ENCODE results near the gene IMMP2L. TPM values are rescaled to one million over a fixed set of nuclear protein-coding genes. Genes with fewer than 3 reads are reported as not detected.

The IMMP2L gene
- total RNA-seq, 1 experiment from 2014 or later = 13.6 TPM

DNA sequence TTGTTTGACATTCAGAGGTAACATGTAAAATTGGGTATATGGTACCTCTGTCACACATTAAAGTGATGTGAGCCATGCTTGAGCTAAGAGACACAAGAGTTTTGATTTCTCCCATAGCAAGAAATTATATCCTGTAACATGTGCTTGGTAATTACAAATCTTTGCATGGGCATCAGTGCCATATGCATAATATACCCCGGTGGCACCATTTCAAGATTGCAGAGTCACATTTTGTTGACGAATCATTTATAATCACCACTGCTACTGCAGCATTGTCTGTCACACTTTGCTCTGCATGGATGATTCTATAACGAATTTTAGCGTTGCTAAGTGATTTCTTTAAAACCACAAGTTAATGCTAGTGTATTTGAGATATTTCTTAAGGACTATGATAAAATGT, 915.0 kb downstream of the IMMP2L start:
- POLR2A ChIA-PET = no interaction called here
- Mint-ChIP-seq H3K4me1 (peaks cover 14% of the 10 kb centered on the region), H3K27ac (no peak overlapping the region), H3K27me3 (ENCODE audit: low read depth) (no peaks in the 10 kb centered on the region), H3K4me3 (no peak overlapping the region), H3K36me3 (no peaks in the 10 kb centered on the region), H3K9me3 (no peaks in the 10 kb centered on the region)
- TF ChIP-seq ETV6 (CRISPR knock-in tag; IDR thresholded peaks at IDR 0.05) = no peak
- TF ChIP-seq TCF7 (CRISPR knock-in tag; IDR thresholded peaks at IDR 0.05; ENCODE audit: low read depth) = no peak
- TF ChIP-seq GTF2I (CRISPR knock-in tag; conservative IDR thresholded peaks at IDR 0.05) = no peak
- TF ChIP-seq ZBTB21 (CRISPR knock-in tag; IDR thresholded peaks at IDR 0.05; ENCODE audit: borderline replicate concordance) = no peak
- no peak for TF ChIP-seq RELA (CRISPR knock-in tag; IDR thresholded peaks at IDR 0.05; ENCODE audit: borderline replicate concordance)
- TF ChIP-seq E2F5 (CRISPR knock-in tag; IDR thresholded peaks at IDR 0.05) = no peak
- TF ChIP-seq, protein P1, sequence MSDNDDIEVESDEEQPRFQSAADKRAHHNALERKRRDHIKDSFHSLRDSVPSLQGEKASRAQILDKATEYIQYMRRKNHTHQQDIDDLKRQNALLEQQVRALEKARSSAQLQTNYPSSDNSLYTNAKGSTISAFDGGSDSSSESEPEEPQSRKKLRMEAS (CRISPR knock-in tag; IDR thresholded peaks at IDR 0.05) = no peak
- no peak for TF ChIP-seq JUN (CRISPR knock-in tag; IDR thresholded peaks at IDR 0.05)
- no peak for TF ChIP-seq NR1H2 (CRISPR knock-in tag; IDR thresholded peaks at IDR 0.05)
- TF ChIP-seq, protein P2, sequence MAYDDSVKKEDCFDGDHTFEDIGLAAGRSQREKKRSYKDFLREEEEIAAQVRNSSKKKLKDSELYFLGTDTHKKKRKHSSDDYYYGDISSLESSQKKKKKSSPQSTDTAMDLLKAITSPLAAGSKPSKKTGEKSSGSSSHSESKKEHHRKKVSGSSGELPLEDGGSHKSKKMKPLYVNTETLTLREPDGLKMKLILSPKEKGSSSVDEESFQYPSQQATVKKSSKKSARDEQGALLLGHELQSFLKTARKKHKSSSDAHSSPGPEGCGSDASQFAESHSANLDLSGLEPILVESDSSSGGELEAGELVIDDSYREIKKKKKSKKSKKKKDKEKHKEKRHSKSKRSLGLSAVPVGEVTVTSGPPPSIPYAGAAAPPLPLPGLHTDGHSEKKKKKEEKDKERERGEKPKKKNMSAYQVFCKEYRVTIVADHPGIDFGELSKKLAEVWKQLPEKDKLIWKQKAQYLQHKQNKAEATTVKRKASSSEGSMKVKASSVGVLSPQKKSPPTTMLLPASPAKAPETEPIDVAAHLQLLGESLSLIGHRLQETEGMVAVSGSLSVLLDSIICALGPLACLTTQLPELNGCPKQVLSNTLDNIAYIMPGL (CRISPR knock-in tag; IDR thresholded peaks at IDR 0.05) = no peak
- no peak for DNase-seq (ENCODE audit: low spot score)
- CTCF ChIA-PET = no interaction called here
- no peak for ATAC-seq

DNA sequence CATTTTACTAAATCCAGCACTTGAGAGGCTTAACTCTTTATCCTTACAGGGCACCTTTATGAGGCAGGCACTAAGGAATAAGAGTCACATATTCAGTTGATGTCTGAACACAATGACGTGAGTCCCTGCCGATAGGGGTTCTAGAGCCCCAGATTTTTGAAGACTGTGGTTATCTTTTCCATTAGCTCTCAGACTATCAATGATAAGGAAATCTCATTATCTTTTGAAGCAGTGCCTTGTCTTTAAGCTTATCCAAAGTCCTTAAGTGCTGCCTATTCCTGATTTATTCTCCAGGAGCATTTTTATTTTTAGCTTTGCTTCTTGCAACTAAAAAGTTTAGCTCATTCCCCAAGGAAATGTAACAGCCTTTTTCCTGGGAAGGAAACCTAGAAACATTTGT, 915.5 kb downstream of the IMMP2L start:
- ATAC-seq (no peak), DNase-seq (ENCODE audit: low spot score) (no peak)
- ChIA-PET CTCF (interaction anchor here (0.9 kb wide), 1 partner anchor 452 kb away, joined by 3 read pairs; no protein-coding TSS in a partner anchor), POLR2A (no interaction called here)
- H3K4me1 Mint-ChIP-seq = peaks cover 14% of the 10 kb centered on the region
- no peak overlapping the region for H3K27ac Mint-ChIP-seq
- H3K9me3 Mint-ChIP-seq = no peaks in the 10 kb centered on the region
- no peak overlapping the region for H3K4me3 Mint-ChIP-seq
- no peaks in the 10 kb centered on the region for H3K27me3 Mint-ChIP-seq (ENCODE audit: low read depth)
- H3K36me3 Mint-ChIP-seq = no peaks in the 10 kb centered on the region
- TF ChIP-seq, protein P3, sequence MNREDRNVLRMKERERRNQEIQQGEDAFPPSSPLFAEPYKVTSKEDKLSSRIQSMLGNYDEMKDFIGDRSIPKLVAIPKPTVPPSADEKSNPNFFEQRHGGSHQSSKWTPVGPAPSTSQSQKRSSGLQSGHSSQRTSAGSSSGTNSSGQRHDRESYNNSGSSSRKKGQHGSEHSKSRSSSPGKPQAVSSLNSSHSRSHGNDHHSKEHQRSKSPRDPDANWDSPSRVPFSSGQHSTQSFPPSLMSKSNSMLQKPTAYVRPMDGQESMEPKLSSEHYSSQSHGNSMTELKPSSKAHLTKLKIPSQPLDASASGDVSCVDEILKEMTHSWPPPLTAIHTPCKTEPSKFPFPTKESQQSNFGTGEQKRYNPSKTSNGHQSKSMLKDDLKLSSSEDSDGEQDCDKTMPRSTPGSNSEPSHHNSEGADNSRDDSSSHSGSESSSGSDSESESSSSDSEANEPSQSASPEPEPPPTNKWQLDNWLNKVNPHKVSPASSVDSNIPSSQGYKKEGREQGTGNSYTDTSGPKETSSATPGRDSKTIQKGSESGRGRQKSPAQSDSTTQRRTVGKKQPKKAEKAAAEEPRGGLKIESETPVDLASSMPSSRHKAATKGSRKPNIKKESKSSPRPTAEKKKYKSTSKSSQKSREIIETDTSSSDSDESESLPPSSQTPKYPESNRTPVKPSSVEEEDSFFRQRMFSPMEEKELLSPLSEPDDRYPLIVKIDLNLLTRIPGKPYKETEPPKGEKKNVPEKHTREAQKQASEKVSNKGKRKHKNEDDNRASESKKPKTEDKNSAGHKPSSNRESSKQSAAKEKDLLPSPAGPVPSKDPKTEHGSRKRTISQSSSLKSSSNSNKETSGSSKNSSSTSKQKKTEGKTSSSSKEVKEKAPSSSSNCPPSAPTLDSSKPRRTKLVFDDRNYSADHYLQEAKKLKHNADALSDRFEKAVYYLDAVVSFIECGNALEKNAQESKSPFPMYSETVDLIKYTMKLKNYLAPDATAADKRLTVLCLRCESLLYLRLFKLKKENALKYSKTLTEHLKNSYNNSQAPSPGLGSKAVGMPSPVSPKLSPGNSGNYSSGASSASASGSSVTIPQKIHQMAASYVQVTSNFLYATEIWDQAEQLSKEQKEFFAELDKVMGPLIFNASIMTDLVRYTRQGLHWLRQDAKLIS (CRISPR knock-in tag; IDR thresholded peaks at IDR 0.05; ENCODE audit: borderline replicate concordance) = no peak
- TF ChIP-seq GABPB1 (CRISPR knock-in tag; IDR thresholded peaks at IDR 0.05) (no peak), ZNF219 (CRISPR knock-in tag; IDR thresholded peaks at IDR 0.05; ENCODE audit: borderline replicate concordance) (no peak), JUN (CRISPR knock-in tag; IDR thresholded peaks at IDR 0.05) (no peak), ZNF416 (CRISPR knock-in tag; IDR thresholded peaks at IDR 0.05) (no peak), OVOL2 (CRISPR knock-in tag; IDR thresholded peaks at IDR 0.05; ENCODE audit: borderline replicate concordance) (no peak), ZNF532 (CRISPR knock-in tag; IDR thresholded peaks at IDR 0.05; ENCODE audit: borderline replicate concordance) (no peak)
- TF ChIP-seq, protein P4, sequence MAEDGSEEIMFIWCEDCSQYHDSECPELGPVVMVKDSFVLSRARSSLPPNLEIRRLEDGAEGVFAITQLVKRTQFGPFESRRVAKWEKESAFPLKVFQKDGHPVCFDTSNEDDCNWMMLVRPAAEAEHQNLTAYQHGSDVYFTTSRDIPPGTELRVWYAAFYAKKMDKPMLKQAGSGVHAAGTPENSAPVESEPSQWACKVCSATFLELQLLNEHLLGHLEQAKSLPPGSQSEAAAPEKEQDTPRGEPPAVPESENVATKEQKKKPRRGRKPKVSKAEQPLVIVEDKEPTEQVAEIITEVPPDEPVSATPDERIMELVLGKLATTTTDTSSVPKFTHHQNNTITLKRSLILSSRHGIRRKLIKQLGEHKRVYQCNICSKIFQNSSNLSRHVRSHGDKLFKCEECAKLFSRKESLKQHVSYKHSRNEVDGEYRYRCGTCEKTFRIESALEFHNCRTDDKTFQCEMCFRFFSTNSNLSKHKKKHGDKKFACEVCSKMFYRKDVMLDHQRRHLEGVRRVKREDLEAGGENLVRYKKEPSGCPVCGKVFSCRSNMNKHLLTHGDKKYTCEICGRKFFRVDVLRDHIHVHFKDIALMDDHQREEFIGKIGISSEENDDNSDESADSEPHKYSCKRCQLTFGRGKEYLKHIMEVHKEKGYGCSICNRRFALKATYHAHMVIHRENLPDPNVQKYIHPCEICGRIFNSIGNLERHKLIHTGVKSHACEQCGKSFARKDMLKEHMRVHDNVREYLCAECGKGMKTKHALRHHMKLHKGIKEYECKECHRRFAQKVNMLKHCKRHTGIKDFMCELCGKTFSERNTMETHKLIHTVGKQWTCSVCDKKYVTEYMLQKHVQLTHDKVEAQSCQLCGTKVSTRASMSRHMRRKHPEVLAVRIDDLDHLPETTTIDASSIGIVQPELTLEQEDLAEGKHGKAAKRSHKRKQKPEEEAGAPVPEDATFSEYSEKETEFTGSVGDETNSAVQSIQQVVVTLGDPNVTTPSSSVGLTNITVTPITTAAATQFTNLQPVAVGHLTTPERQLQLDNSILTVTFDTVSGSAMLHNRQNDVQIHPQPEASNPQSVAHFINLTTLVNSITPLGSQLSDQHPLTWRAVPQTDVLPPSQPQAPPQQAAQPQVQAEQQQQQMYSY (CRISPR knock-in tag; IDR thresholded peaks at IDR 0.05) = no peak
- TF ChIP-seq, protein P5, sequence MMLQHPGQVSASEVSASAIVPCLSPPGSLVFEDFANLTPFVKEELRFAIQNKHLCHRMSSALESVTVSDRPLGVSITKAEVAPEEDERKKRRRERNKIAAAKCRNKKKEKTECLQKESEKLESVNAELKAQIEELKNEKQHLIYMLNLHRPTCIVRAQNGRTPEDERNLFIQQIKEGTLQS (CRISPR knock-in tag; conservative IDR thresholded peaks at IDR 0.05) = no peak

All from WTC11 (cell line).